Medulla oblongata (tissue), 1 donor: ENCODE results near the gene C4orf46.
"Not testable (repeated sequence)": the region's sequence is repeated elsewhere in the genome, so short reads cannot be mapped to it uniquely, and the experiment has no call there.

Experiments
- DNase-seq: peaks from one replicate; pipeline ENCODE4 v3.0.0-alpha.2; 2015; ENCODE audit errors: extremely low spot score

C4orf46 gene

GRCh38 chr4:158671665-158671914, at the start of gene C4orf46:
TSS of gene C4orf46 (minus strand) at chr4:158671887. CDS start at chr4:158671801, 86 bp downstream.
- no peak for DNase-seq

- DNase-seq, result no peak
Measured at GRCh38 chr4:158715802-158716201, 44.1 kb upstream of the C4orf46 start.

DNA sequence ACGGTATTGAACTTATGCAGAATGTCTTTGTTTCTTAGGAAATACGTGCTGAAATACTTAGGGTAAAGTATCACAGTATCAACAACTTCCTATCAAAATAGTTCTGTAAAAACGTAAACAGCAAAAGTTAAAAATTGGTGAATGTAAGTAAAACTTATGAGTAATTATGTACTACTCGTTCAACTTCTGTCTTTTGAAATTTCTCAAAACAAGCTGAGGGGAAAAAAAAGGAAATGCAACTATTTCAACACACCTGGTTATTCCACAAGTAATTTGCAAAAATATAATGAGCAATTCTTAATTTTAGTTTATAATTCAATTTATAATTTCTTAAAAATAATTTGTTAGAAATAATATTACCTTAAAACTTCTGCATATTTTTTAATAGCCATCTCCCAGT, 43.2 kb upstream of the C4orf46 start:
- DNase-seq, result no peak

GRCh38 chr4:158712622-158713021, 40.9 kb upstream of the C4orf46 start:
- not testable (repeated sequence) for DNase-seq

- no peak for DNase-seq
Measured at GRCh38 chr4:158710814-158711213, 39.1 kb upstream of the C4orf46 start.

DNA sequence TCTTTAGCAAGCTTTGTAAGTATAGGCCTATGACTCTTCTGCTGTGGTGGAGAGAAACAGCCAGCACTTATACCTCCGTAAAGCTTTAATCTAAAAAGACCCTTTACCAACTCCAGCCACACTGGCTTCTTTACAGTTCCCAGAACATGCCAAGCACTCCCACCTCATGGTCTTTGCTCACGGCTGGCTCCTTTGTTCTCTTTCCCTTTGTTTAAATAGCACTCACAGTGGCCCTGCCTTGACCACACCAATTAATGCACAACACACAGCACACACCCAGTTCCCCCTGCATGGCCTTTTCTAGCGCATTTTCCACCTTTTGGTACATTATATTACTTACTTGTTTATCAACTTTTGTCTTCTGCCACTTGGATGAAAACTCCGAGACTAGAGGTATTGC, 32.6 kb upstream of the C4orf46 start:
- no peak for DNase-seq

GRCh38 chr4:158688813-158689212, 17.1 kb upstream of the C4orf46 start:
- DNase-seq, result no peak

DNA sequence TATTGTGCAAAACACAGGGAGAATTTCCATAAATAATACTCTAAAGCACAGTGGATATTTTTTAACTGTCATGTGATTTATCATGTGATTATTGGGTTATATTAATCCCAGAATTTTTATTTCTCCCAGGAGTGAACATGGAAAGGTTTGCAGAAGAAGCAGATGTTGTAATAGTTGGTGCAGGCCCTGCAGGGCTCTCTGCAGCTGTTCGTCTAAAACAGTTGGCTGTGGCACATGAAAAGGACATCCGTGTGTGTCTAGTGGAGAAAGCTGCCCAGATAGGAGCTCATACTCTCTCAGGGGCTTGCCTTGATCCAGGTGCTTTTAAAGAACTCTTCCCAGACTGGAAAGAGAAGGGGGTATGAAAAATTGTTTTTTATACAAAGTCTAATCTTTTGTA, 10.4 kb upstream of the C4orf46 start:
- DNase-seq, result no peak

DNA sequence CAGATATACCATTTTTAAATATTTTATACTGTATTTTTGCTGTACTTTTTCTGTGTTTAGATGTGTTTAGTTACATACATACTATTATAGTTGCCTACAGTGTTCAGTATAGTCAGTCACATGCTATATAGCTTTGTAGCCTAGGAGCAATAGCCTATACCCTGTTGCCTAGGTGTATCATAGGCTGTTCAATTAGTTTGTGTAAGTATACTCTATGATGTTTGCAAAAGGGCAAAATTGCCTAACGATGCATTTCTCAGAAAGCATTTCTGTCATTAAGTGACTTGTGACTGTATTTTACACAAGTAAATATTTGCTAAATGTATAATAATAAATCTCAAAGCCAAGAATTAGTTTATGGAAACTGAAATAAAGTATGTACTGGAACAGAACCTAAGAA, 9.9 kb upstream of the C4orf46 start:
- no peak for DNase-seq

DNA sequence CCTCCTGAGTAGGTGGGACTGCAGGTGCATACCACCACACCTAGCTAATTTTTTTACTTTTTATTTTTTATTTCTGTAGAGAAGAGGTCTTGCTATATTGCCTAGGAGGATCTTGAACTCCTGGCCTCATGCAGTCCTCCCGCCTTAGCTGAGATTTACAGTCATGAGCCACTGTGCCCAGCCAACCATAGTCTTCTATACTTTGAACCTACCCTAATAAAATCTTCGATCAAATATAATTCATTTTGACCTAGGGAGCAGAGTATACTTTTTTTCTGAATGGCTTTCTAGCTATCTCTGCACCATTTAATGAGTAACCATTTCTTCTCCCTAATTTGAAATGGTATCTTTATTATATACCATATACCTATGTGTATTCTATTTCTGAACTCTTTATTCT, 7.1 kb upstream of the C4orf46 start:
- DNase-seq, result no peak

DNA sequence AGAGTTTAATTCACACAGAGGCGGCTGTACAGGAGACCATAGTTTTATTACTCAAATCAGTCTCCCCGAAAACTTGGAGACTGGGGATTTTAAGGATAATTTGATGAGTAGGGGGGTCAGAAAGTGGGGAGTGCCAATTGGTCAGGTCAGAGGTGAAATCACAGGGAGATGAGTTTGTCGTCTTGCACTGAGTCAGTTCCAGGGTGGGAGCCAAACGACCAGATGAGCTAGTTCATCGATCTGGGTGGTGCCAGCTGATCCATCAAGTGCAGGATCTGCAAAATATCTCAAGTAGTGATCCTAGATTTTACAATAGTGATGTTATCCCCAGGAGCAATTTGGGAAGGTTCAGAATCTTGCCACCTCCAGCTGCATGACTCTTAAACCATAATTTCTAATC, 4.4 kb upstream of the C4orf46 start:
- no peak for DNase-seq

DNA sequence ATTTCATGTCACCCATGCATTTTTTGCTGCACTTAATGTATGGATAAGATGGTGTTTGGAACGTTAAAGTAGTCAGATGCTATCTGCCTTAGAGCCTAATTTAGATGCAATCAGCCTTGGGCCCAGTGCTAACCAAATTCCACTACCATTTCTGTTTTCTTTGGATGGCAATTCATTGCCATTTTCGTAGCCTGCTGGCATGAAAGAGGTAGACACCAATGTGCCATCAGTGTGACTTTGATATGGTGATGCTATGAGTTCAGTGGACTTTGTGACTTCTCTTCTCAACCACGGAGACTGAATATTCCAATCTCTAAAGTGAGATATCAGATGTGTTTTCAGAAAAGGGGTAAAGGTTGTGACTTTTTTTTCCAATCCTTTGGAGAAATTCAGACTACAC, 1.9 kb upstream of the C4orf46 start:
- DNase-seq, result no peak

- peak; percentile 99 for DNase-seq
Measured at GRCh38 chr4:158671915-158672806, 474 bp upstream of the C4orf46 start, which contains the start of gene ETFDH. TSS of gene ETFDH (plus strand) at chr4:158672296. CDS start at chr4:158672457, 161 bp downstream.

DNA sequence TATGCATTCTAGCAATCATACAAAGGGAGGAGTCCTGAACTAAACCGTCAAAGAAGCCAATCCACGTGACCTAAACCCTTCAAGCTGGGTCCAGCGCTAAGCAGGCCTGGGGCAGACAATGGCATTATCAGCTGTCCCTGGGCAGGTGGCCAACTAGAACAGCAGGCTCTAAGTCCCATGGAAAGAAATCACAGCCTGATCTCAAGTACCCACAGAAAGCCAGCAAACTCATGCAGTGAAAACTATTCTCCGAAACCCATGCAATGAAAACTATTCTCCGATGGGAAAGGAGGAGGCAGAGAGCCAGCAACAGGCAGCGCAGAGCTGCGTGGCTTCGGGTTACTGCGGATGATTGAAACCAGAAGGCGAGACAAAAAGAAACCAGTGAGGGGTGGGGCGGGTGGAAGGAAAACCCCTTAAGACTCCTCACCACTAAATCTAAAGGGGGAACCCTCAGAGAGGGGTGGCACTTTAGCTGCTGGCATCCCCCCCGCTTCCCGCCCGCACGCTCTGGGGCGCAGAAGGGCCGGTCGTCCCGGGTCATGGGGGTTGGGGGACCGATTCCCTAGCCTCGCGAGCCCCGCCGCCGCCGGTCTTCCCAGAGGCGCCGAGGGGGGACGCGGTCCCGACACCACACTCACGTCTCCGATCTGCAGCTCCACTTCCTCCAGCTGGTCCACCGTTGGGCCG, 567 bp downstream of the C4orf46 start:
- DNase-seq, result peak; percentile 85

- DNase-seq, result no peak
Measured at GRCh38 chr4:158669310-158669709, 2.4 kb downstream of the C4orf46 start.

GRCh38 chr4:158667651-158668198, 4.0 kb downstream of the C4orf46 start:
- no peak for DNase-seq

DNA sequence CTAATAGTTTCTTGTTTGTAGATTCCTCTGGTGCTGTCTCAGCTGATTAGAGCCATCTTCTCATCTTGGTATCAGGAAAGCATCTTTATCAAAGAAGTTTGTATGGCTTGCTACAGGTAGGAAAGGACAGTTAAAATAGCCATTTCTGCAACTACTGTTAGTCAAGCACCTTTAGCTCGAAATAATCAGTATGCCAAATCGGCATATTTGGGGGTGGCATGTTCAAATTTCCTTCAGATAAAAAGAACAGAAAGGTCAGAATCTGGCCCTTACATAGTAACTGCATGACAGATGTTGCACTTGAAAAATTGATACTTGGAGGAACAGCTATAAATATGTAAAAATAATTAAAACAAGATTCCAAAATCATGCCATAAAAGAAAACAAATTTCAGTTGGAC, 4.8 kb downstream of the C4orf46 start:
- DNase-seq, result no peak

- DNase-seq, result no peak
Measured at GRCh38 chr4:158664806-158665205, 6.9 kb downstream of the C4orf46 start.

GRCh38 chr4:158663707-158664625, 7.7 kb downstream of the C4orf46 start:
- not testable (repeated sequence) for DNase-seq

DNA sequence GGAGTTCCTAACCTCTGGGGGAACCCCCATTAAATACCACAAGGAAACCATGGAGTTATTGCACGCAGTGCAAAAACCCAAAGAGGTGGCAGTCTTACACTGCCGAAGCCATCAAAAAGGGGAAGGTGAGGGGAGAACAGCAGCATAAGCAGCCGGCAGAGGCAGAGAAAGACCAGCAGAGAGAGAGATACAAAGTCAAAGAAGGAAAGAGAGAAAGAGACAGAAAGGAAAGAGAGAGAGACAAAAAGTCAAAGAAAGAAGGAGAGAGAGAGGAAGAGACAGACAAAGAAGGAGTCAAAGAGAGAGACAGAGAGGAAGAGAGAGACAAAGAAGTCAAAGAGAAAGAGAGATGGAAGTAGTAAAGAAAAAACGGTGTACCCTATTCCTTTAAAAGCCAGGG, 8.4 kb downstream of the C4orf46 start:
- not testable (repeated sequence) for DNase-seq

GRCh38 chr4:158657291-158657690, 14.4 kb downstream of the C4orf46 start:
- no peak for DNase-seq

GRCh38 chr4:158656439-158656838, 15.2 kb downstream of the C4orf46 start:
- no peak for DNase-seq
